Measurements from ENCODE around the gene CORO1A.
"Not testable (repeated sequence)": the region's sequence is repeated elsewhere in the genome, so short reads cannot be mapped to it uniquely, and the experiment has no call there.

Gene CORO1A

GRCh38 chr16:30147843-30148510, 35.4 kb upstream of the CORO1A start:
- H3K9ac ChIP-seq (ENCODE audit: low read length): no peak overlapping the region
- H3K27ac ChIP-seq (ENCODE audit: low read depth, low read length): no peak overlapping the region
- no peaks in the 10 kb centered on the region for H3K27me3 ChIP-seq (ENCODE audit: control insufficient read depth in 1 of 2, insufficient read depth in 2 of 2, low read length in 2 of 2)
- H3K36me3 ChIP-seq (ENCODE audit: insufficient read depth, low read length): no peaks in the 10 kb centered on the region
- H3K4me3 ChIP-seq (ENCODE audit: low read depth in 1 of 2, low read length in 2 of 2): no peak overlapping the region
- H3K4me1 ChIP-seq (ENCODE audit: insufficient read depth, low read length): no peaks in the 10 kb centered on the region
- peaks cover 4% of the 10 kb centered on the region for H3K9me3 ChIP-seq (ENCODE audit: low read length)

DNA sequence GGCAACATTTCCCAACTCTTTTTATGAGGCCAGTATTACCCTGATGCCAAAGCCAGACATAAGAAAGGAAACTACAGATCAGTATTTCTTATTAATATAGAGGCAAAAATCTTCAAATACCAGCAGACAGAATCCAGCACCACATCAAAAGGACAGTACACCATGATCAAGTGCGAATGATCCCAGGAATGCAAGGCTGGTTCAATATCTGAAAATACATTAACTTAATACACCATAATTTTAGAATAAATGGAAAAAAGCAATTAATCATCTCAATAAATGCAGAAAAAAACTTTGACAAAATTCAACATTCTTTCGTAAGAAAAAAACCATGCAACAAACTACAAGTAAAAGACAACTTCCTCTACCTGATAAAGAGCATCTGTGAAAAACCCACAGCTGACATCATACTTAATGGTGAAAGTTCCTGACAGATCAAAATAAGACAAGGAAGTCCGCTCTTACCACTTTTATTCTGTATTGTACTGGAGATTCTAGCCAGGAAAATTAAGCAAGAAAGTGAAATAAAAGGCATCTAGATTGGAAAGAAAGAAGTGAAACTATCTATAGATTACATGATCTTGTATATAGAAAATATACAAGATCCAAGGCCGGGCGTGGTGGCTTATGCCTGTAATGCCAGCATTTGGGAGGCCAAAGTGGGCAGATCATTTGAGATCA, 34.0 kb upstream of the CORO1A start:
- Histone ChIP-seq H3K9me3 (ENCODE audit: low read length) (peaks cover 4% of the 10 kb centered on the region), H3K36me3 (ENCODE audit: insufficient read depth, low read length) (no peaks in the 10 kb centered on the region), H3K4me3 (ENCODE audit: low read depth in 1 of 2, low read length in 2 of 2) (no peak overlapping the region), H3K9ac (ENCODE audit: low read length) (no peak overlapping the region), H3K4me1 (ENCODE audit: insufficient read depth, low read length) (no peaks in the 10 kb centered on the region), H3K27ac (ENCODE audit: low read depth, low read length) (no peak overlapping the region), H3K27me3 (ENCODE audit: control insufficient read depth in 1 of 2, insufficient read depth in 2 of 2, low read length in 2 of 2) (no peaks in the 10 kb centered on the region)

DNA sequence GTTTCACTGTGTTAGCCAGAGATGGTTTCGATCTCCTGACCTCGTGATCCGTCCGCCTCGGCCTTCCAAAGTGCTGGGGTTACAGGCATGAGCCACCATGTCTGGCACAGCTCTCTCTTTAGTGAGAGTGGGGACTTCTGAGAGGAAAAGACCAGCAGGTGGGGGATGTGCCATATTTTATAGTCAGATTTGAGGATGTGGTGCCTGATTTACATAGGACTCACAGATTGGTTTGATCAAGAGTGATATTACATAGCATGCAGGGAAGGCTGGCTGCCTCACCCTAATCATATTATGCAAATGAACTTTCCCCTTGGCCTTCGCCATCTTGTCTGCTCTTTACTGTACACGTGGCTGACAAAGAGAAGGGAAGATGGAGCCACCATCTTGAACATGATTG, 32.3 kb upstream of the CORO1A start:
- H3K9me3 ChIP-seq (ENCODE audit: low read length): peaks cover 4% of the 10 kb centered on the region
- no peaks in the 10 kb centered on the region for H3K27me3 ChIP-seq (ENCODE audit: control insufficient read depth in 1 of 2, insufficient read depth in 2 of 2, low read length in 2 of 2)
- H3K36me3 ChIP-seq (ENCODE audit: insufficient read depth, low read length): no peaks in the 10 kb centered on the region
- H3K4me1 ChIP-seq (ENCODE audit: insufficient read depth, low read length): no peaks in the 10 kb centered on the region
- no peak overlapping the region for H3K4me3 ChIP-seq (ENCODE audit: low read depth in 1 of 2, low read length in 2 of 2)
- no peak overlapping the region for H3K9ac ChIP-seq (ENCODE audit: low read length)
- no peak overlapping the region for H3K27ac ChIP-seq (ENCODE audit: low read depth, low read length)

DNA sequence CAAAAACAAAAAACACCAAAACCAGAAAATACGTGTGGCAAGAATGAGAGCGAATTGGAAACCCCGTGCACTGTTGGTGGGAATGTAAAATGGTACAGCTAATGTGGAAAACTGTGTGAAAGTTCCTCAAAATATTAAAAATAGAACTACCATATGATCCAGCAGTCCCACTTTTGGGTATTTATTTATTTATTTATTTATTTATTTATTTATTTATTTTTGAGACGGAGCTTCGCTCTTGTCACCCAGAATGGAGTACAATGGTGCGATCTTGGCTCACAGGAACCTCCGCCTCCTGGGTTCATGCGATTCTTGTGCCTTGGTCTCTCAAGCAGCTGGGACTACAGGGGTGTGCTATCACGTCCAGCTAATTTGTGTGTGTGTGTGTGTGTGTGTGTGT, 30.9 kb upstream of the CORO1A start:
- Histone ChIP-seq H3K27ac (ENCODE audit: low read depth, low read length) (no peak overlapping the region), H3K4me1 (ENCODE audit: insufficient read depth, low read length) (no peaks in the 10 kb centered on the region), H3K36me3 (ENCODE audit: insufficient read depth, low read length) (no peaks in the 10 kb centered on the region)

GRCh38 chr16:30155188-30155587, 28.2 kb upstream of the CORO1A start:
- Histone ChIP-seq H3K4me3 (ENCODE audit: low read depth in 1 of 2, low read length in 2 of 2) (no peak overlapping the region), H3K27me3 (ENCODE audit: control insufficient read depth in 1 of 2, insufficient read depth in 2 of 2, low read length in 2 of 2) (no peaks in the 10 kb centered on the region), H3K27ac (ENCODE audit: low read depth, low read length) (no peak overlapping the region), H3K9ac (ENCODE audit: low read length) (no peak overlapping the region), H3K4me1 (ENCODE audit: insufficient read depth, low read length) (no peaks in the 10 kb centered on the region), H3K9me3 (ENCODE audit: low read length) (no peaks in the 10 kb centered on the region), H3K36me3 (ENCODE audit: insufficient read depth, low read length) (no peaks in the 10 kb centered on the region)

More for the DNA sequence above, 30.9 kb upstream of the CORO1A start:
- H3K27me3 ChIP-seq (ENCODE audit: control insufficient read depth in 1 of 2, insufficient read depth in 2 of 2, low read length in 2 of 2): no peaks in the 10 kb centered on the region
- H3K4me3 ChIP-seq (ENCODE audit: low read depth in 1 of 2, low read length in 2 of 2): no peak overlapping the region
- peaks cover 4% of the 10 kb centered on the region for H3K9me3 ChIP-seq (ENCODE audit: low read length)
- no peak overlapping the region for H3K9ac ChIP-seq (ENCODE audit: low read length)

DNA sequence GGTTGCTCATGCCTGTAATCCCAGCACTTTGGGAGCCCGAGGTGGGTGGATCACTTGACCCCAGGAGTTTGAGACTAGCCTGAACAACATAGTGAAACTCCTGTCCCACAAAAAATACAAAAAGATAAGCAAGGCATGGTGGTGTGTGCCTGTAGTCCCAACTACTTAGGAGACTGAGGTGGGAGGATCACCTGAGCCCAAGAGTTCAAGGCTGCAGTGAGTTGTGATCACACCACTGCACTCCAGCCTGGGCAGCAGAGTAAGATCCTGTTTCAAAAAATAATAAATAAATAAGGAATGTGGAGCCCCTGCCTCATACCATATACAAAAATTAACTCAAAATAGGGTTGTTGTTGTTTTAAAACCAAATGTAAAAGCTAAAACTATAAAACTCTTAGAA, 26.2 kb upstream of the CORO1A start:
- Histone ChIP-seq H3K27ac (ENCODE audit: low read depth, low read length) (no peak overlapping the region), H3K36me3 (ENCODE audit: insufficient read depth, low read length) (no peaks in the 10 kb centered on the region), H3K27me3 (ENCODE audit: control insufficient read depth in 1 of 2, insufficient read depth in 2 of 2, low read length in 2 of 2) (no peaks in the 10 kb centered on the region), H3K9ac (ENCODE audit: low read length) (no peak overlapping the region), H3K4me3 (ENCODE audit: low read depth in 1 of 2, low read length in 2 of 2) (no peak overlapping the region), H3K4me1 (ENCODE audit: insufficient read depth, low read length) (no peaks in the 10 kb centered on the region), H3K9me3 (ENCODE audit: low read length) (no peaks in the 10 kb centered on the region)

DNA sequence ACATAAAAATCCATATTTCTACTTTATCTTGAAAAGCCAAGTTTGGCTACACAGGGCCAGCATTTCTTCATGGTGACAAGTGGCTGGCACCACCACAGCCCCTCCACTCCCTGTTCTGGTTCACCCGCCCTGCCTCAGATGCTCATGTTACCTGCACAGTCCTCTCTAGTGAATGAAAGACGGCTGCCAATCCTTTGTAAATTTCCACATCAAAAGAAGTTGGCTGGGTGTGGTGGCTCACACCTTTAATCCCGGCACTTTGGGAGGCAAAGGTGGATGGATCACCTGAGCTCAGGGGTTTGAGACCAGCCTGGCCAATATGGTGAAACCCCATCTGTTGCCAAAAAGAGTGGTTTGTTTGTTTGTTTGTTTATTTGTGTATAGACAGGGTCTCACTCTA, 19.9 kb upstream of the CORO1A start:
- no peak overlapping the region for H3K27ac ChIP-seq (ENCODE audit: low read depth, low read length)
- no peaks in the 10 kb centered on the region for H3K4me1 ChIP-seq (ENCODE audit: insufficient read depth, low read length)
- no peak overlapping the region for H3K9ac ChIP-seq (ENCODE audit: low read length)
- no peaks in the 10 kb centered on the region for H3K36me3 ChIP-seq (ENCODE audit: insufficient read depth, low read length)
- H3K27me3 ChIP-seq (ENCODE audit: control insufficient read depth in 1 of 2, insufficient read depth in 2 of 2, low read length in 2 of 2): no peaks in the 10 kb centered on the region
- H3K4me3 ChIP-seq (ENCODE audit: low read depth in 1 of 2, low read length in 2 of 2): no peak overlapping the region
- H3K9me3 ChIP-seq (ENCODE audit: low read length): no peaks in the 10 kb centered on the region

- Histone ChIP-seq H3K9me3 (ENCODE audit: low read length) (no peaks in the 10 kb centered on the region), H3K9ac (ENCODE audit: low read length) (no peak overlapping the region), H3K27me3 (ENCODE audit: control insufficient read depth in 1 of 2, insufficient read depth in 2 of 2, low read length in 2 of 2) (no peaks in the 10 kb centered on the region), H3K36me3 (ENCODE audit: insufficient read depth, low read length) (no peaks in the 10 kb centered on the region), H3K27ac (ENCODE audit: low read depth, low read length) (no peak overlapping the region), H3K4me1 (ENCODE audit: insufficient read depth, low read length) (no peaks in the 10 kb centered on the region), H3K4me3 (ENCODE audit: low read depth in 1 of 2, low read length in 2 of 2) (no peak overlapping the region)
Observed at GRCh38 chr16:30166202-30166902, 17.1 kb upstream of the CORO1A start.

- not testable (repeated sequence) for H3K9ac ChIP-seq (ENCODE audit: low read length); H3K4me3 ChIP-seq (ENCODE audit: low read depth in 1 of 2, low read length in 2 of 2); H3K9me3 ChIP-seq (ENCODE audit: low read length); H3K36me3 ChIP-seq (ENCODE audit: insufficient read depth, low read length); H3K27ac ChIP-seq (ENCODE audit: low read depth, low read length); H3K27me3 ChIP-seq (ENCODE audit: control insufficient read depth in 1 of 2, insufficient read depth in 2 of 2, low read length in 2 of 2); H3K4me1 ChIP-seq (ENCODE audit: insufficient read depth, low read length)
Observed at GRCh38 chr16:30168746-30169145, 14.7 kb upstream of the CORO1A start.

GRCh38 chr16:30169416-30169815, 14.0 kb upstream of the CORO1A start:
- H3K36me3 ChIP-seq (ENCODE audit: insufficient read depth, low read length); H3K27me3 ChIP-seq (ENCODE audit: control insufficient read depth in 1 of 2, insufficient read depth in 2 of 2, low read length in 2 of 2); H3K4me1 ChIP-seq (ENCODE audit: insufficient read depth, low read length); H3K9me3 ChIP-seq (ENCODE audit: low read length); H3K4me3 ChIP-seq (ENCODE audit: low read depth in 1 of 2, low read length in 2 of 2); H3K9ac ChIP-seq (ENCODE audit: low read length); H3K27ac ChIP-seq (ENCODE audit: low read depth, low read length): not testable (repeated sequence)

DNA sequence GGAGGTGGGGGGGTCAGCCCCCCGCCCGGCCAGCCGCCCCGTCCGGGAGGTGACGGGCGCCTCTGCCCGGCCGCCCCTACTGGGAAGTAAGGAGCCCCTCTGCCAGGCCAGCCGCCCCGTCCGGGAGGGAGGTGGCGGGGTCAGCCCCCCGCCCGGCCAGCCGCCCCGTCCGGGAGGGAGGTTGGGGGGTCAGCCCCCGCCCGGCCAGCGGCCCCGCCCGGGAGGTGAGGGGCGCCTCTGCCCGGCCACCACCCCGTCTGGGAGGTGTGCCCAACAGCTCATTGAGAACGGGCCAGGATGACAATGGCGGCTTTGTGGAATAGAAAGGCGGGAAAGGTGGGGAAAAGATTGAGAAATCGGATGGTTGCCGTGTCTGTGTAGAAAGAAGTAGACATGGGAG, 13.3 kb upstream of the CORO1A start:
- H3K27me3 ChIP-seq (ENCODE audit: control insufficient read depth in 1 of 2, insufficient read depth in 2 of 2, low read length in 2 of 2); H3K36me3 ChIP-seq (ENCODE audit: insufficient read depth, low read length); H3K4me1 ChIP-seq (ENCODE audit: insufficient read depth, low read length); H3K4me3 ChIP-seq (ENCODE audit: low read depth in 1 of 2, low read length in 2 of 2); H3K27ac ChIP-seq (ENCODE audit: low read depth, low read length); H3K9ac ChIP-seq (ENCODE audit: low read length); H3K9me3 ChIP-seq (ENCODE audit: low read length): not testable (repeated sequence)

Measured in muscle layer of colon (tissue), 2 donors.